Cardiac muscle cell (in vitro differentiated cells and primary cell): ENCODE results near the gene TMEM253. TPM values are rescaled to one million over a fixed set of nuclear protein-coding genes. Genes with fewer than 3 reads are reported as not detected.
A peak's percentile ranks its signal among the peaks of the same experiment; 100 is the strongest.

Experiments used
- DNase-seq, 2 donors: peaks; one replicate each; pipeline versions ENCODE4 v3.0.0 to v3.0.0-alpha.2; 2010 to 2017; ENCODE audit warnings: low read depth in 1 of 2, low spot score in 1 of 2
- H3K27ac ChIP-seq: fragments of 200-600 bp; sonication (generic); 2 replicates; pipeline ENCODE4 v1.5.1; 2016
- H3K27me3 ChIP-seq: fragments of 200-600 bp; sonication (generic); 2 replicates; pipeline ENCODE4 v1.6.0; 2016; ENCODE audit warnings: control low read depth
- H3K36me3 ChIP-seq: fragments of 200-600 bp; sonication (generic); 2 replicates; pipeline ENCODE4 v1.5.1; 2016; ENCODE audit warnings: control low read depth
- H3K4me1 ChIP-seq: fragments of 200-600 bp; sonication (generic); 2 replicates; pipeline ENCODE4 v1.8.1; 2017; ENCODE audit warnings: low read depth, mild to moderate bottlenecking, mixed run types
- H3K4me3 ChIP-seq: fragments of 200-600 bp; sonication (generic); 2 replicates; pipeline ENCODE4 v1.5.1; 2016; ENCODE audit warnings: mild to moderate bottlenecking
- H3K9me3 ChIP-seq: fragments of 200-600 bp; sonication (generic); 2 replicates; pipeline ENCODE4 v1.5.1; 2017; ENCODE audit warnings: low read depth, mild to moderate bottlenecking, control low read depth
- CTCF ChIP-seq: IDR thresholded peaks from 2 replicates; pipeline ENCODE4 v1.5.1; 2012; ENCODE audit warnings: low read depth, mild to moderate bottlenecking, low read length
- polyA plus RNA-seq: library from polyadenylated mRNA; unstranded; fragments of >200 nt; fragmentation: Nextera tagmentation; extraction: Ambion mirVana; gene quantifications from 2 replicates; pipeline ENCODE4 v1.2.1, GENCODE V29; 2016
- total RNA-seq: library from RNA; depleted of rRNA; stranded (reverse); fragments of >200 nt; gene quantifications from 2 replicates; pipeline ENCODE4 v1.2.3, GENCODE V29; 2016

TMEM253 gene
- total and polyA plus RNA-seq, 2 experiments from 2014 or later: 1.2 to 1.3 TPM

GRCh38 chr14:21090194-21090939 is 10.5 kb upstream of the TMEM253 start:
- Histone ChIP-seq H3K27ac (peak overlapping the region; percentile 10), H3K36me3 (peaks cover 43% of the 10 kb centered on the region), H3K9me3 (no peaks in the 10 kb centered on the region), H3K27me3 (peaks cover under 1% of the 10 kb centered on the region), H3K4me1 (peaks cover 20% of the 10 kb centered on the region), H3K4me3 (no peak overlapping the region)
- DNase-seq: peak in 1 of 2 donors; percentile 21
- TF ChIP-seq CTCF: peak; percentile 47

- peaks cover 23% of the 10 kb centered on the region for H3K4me1 ChIP-seq
- peaks cover 3% of the 10 kb centered on the region for H3K27me3 ChIP-seq
- no peak for TF ChIP-seq CTCF
- no peaks in the 10 kb centered on the region for H3K9me3 ChIP-seq
- no peak for DNase-seq
- peak overlapping the region; percentile 10 for H3K27ac ChIP-seq
- H3K36me3 ChIP-seq: peaks cover 43% of the 10 kb centered on the region
- H3K4me3 ChIP-seq: no peak overlapping the region
Measured at GRCh38 chr14:21090940-21091663, 9.8 kb upstream of the TMEM253 start.

GRCh38 chr14:21091821-21092272 is 9.0 kb upstream of the TMEM253 start:
- H3K4me1 ChIP-seq: peaks cover 23% of the 10 kb centered on the region
- H3K9me3 ChIP-seq: no peaks in the 10 kb centered on the region
- H3K27me3 ChIP-seq: peaks cover 3% of the 10 kb centered on the region
- H3K4me3 ChIP-seq: no peak overlapping the region
- no peak for DNase-seq
- no peak for TF ChIP-seq CTCF
- H3K36me3 ChIP-seq: peaks cover 43% of the 10 kb centered on the region
- no peak overlapping the region for H3K27ac ChIP-seq

GRCh38 chr14:21092273-21093011 is 8.4 kb upstream of the TMEM253 start:
- Histone ChIP-seq H3K4me1 (peaks cover 23% of the 10 kb centered on the region), H3K36me3 (peaks cover 43% of the 10 kb centered on the region), H3K27ac (no peak overlapping the region), H3K27me3 (peaks cover 3% of the 10 kb centered on the region), H3K4me3 (no peak overlapping the region), H3K9me3 (no peaks in the 10 kb centered on the region)
- DNase-seq: peak; percentile 80 to 82
- peak; percentile 100 for TF ChIP-seq CTCF

- TF ChIP-seq CTCF: no peak
- no peak for DNase-seq
- no peak overlapping the region for H3K4me3 ChIP-seq
- H3K27ac ChIP-seq: no peak overlapping the region
- peaks cover 42% of the 10 kb centered on the region for H3K36me3 ChIP-seq
- H3K4me1 ChIP-seq: peaks cover 23% of the 10 kb centered on the region
- H3K27me3 ChIP-seq: peaks cover 3% of the 10 kb centered on the region
- H3K9me3 ChIP-seq: no peaks in the 10 kb centered on the region
Measured at GRCh38 chr14:21093018-21093417, 7.8 kb upstream of the TMEM253 start.
